HepG2 (cell line): ENCODE measurements around the gene EED. TPM values are rescaled to one million over a fixed set of nuclear protein-coding genes. Genes with fewer than 3 reads are reported as not detected.

Experiments used
- ARID5B ChIP-seq: IDR thresholded peaks from 2 replicates; pipeline ENCODE4 v1.4.0; 2020; ENCODE audit warnings: mild to moderate bottlenecking, missing genetic modification reagents
- CCAR2 ChIP-seq: fragments of 200-400 bp; formaldehyde crosslinking; optimal IDR thresholded peaks from 2 replicates; pipeline ENCODE3; 2018; ENCODE audit warnings: low read depth, mild to moderate bottlenecking, low read length, moderate library complexity
- CHCHD3 ChIP-seq: sonication (generic); formaldehyde crosslinking; IDR thresholded peaks from 2 replicates; pipeline ENCODE4 v1.8.0; 2022; ENCODE audit warnings: mild to moderate bottlenecking, missing genetic modification reagents, moderate library complexity
- HHEX ChIP-seq: IDR thresholded peaks from 2 replicates; pipeline ENCODE4 v1.6.1; 2016; ENCODE audit warnings: control low read depth
- RORA ChIP-seq: sonication (generic); formaldehyde crosslinking; IDR thresholded peaks from 2 replicates; pipeline ENCODE4 v1.5.0; 2020; ENCODE audit warnings: mild to moderate bottlenecking, missing genetic modification reagents, moderate library complexity
- USF2 ChIP-seq, 2 experiments: sonication (generic) in 1 of 2; formaldehyde crosslinking in 1 of 2; IDR thresholded peaks; 2 replicates each; pipeline versions ENCODE4 v1.5.1 to v1.6.1; 2011 to 2020; ENCODE audit warnings: borderline replicate concordance in 1 of 2, low read depth in 1 of 2, low read length in 1 of 2, mild to moderate bottlenecking in 1 of 2, missing genetic modification reagents in 1 of 2, moderate library complexity in 1 of 2
- ZKSCAN8 ChIP-seq: IDR thresholded peaks from 2 replicates; pipeline ENCODE4 v1.6.1; 2016; ENCODE audit warnings: borderline replicate concordance, missing genetic modification reagents, missing compliant biosample characterization
- ZNF431 ChIP-seq: sonication (generic); formaldehyde crosslinking; IDR thresholded peaks from 2 replicates; pipeline ENCODE4 v1.9.0; 2022; ENCODE audit warnings: missing genetic modification reagents, low read depth, mild to moderate bottlenecking, borderline replicate concordance
- ZNF616 ChIP-seq: sonication (generic); formaldehyde crosslinking; IDR thresholded peaks from 2 replicates; pipeline ENCODE4 v1.5.0; 2020; ENCODE audit warnings: low read depth, mild to moderate bottlenecking, missing genetic modification reagents
- ZNF644 ChIP-seq: IDR thresholded peaks from 2 replicates; pipeline ENCODE4 v1.6.1; 2016; ENCODE audit warnings: low read depth
- ZNF746 ChIP-seq: sonication (generic); formaldehyde crosslinking; IDR thresholded peaks from 2 replicates; pipeline ENCODE4 v1.8.0; 2022; ENCODE audit warnings: mild to moderate bottlenecking, missing genetic modification reagents
- ZNF816 ChIP-seq: sonication (generic); formaldehyde crosslinking; IDR thresholded peaks from 2 replicates; pipeline ENCODE4 v1.8.0; 2022; ENCODE audit warnings: missing genetic modification reagents, mild to moderate bottlenecking, borderline replicate concordance
- polyA plus RNA-seq, 8 experiments: library from polyadenylated mRNA; depleted of rRNA in 3 of 8; stranded (reverse) in 7 of 8; unstranded in 1 of 8; fragments of >200 nt; fragmentation: Illumina TruSeq in 4 of 8; extraction: Trizol in 4 of 8; gene quantifications; 2 replicates each; pipeline versions ENCODE4 v1.2.1 to v1.2.3, GENCODE V29; 2011 to 2016; ENCODE audit warnings: low read depth in 4 of 8, missing spikeins in 1 of 8, mixed read lengths in 1 of 8; ENCODE audit not compliant: insufficient read depth in 1 of 8
- total RNA-seq, 5 experiments: library from RNA; depleted of rRNA; stranded (reverse); fragments of >200 nt; fragmentation: Illumina TruSeq; extraction: Trizol; gene quantifications; 2 replicates each; pipeline ENCODE4 v1.2.3, GENCODE V29; 2016; ENCODE audit warnings: low read depth in 1 of 5
- TF ChIP-seq, protein P1 (sequence below): sonication (generic); formaldehyde crosslinking; IDR thresholded peaks from 2 replicates; pipeline ENCODE4 v1.5.0; 2020; ENCODE audit warnings: mild to moderate bottlenecking, missing genetic modification reagents
- TF ChIP-seq, protein P2 (sequence below): sonication (generic); formaldehyde crosslinking; IDR thresholded peaks from 2 replicates; pipeline ENCODE4 v1.4.0; 2020; ENCODE audit warnings: mild to moderate bottlenecking, missing genetic modification reagents
- TF ChIP-seq, protein P3 (sequence below): fragments of 450-650 bp; IDR thresholded peaks from 2 replicates; pipeline ENCODE4 v1.6.1; 2016

Gene EED
- total and polyA plus RNA-seq, 2 of the 13 experiments (the other 11 are each of a cell fraction or from before 2014, with no cell fraction given): 11.0 to 28.4 TPM

DNA sequence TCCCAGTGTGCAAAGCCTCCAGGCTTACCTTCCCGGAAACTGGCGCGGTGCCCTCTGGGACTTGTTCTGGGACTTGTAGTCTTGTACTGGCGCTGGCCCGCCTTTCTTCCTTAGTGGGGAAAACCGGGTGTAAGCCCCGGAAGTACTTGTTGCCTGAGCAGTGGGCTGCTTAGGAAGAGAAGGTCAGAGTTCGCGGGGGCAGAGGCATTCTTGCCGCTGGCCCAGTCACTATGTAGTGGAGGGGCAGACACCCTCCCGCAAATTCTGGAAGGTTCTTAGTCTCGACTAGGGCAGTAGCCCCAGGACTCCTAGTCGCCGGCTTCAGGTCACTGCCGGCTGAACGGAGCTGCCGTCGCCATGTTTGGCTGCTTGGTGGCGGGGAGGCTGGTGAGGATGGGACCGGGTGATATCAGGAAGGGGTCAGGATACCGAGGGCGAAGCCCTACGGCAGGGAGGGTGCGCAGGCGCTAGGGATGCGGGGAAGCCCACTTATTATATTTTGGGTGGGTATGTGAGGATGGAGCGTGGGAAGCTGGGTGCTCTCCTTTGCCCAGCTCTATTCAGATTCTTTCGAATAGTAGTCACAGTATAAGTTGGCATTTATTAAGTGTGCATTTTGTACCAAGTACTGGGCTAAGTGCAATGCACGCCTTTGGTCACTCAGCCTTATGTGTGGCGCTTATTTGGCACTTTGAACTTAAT lies 57.7 kb downstream of the EED start, which contains the start of gene HIKESHI (continued):
- TF ChIP-seq, protein P1, sequence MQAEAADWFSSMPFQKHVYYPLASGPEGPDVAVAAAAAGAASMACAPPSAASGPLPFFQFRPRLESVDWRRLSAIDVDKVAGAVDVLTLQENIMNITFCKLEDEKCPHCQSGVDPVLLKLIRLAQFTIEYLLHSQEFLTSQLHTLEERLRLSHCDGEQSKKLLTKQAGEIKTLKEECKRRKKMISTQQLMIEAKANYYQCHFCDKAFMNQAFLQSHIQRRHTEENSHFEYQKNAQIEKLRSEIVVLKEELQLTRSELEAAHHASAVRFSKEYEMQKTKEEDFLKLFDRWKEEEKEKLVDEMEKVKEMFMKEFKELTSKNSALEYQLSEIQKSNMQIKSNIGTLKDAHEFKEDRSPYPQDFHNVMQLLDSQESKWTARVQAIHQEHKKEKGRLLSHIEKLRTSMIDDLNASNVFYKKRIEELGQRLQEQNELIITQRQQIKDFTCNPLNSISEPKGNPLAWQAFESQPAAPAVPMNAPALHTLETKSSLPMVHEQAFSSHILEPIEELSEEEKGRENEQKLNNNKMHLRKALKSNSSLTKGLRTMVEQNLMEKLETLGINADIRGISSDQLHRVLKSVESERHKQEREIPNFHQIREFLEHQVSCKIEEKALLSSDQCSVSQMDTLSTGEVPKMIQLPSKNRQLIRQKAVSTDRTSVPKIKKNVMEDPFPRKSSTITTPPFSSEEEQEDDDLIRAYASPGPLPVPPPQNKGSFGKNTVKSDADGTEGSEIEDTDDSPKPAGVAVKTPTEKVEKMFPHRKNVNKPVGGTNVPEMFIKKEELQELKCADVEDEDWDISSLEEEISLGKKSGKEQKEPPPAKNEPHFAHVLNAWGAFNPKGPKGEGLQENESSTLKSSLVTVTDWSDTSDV (CRISPR knock-in tag): no peak
- TF ChIP-seq ZNF431 (no peak; the same call in 1 of the 2 replicates), RORA (CRISPR knock-in tag) (no peak), USF2 (IDR thresholded peaks at IDR 0.05; ENCODE audit: low read depth, low read length) (no peak), USF2 (CRISPR knock-in tag; IDR thresholded peaks at IDR 0.05; ENCODE audit: borderline replicate concordance) (peak; percentile 32; the same call in 1 of the 2 replicates), CCAR2 (no peak), ARID5B (CRISPR knock-in tag) (peak; percentile 68; the same call in 1 of the 2 replicates), ZNF816 (CRISPR knock-in tag) (peak; percentile 22; the same call in 1 of the 2 replicates), ZNF644 (CRISPR knock-in tag) (no peak), HHEX (CRISPR knock-in tag) (no peak), ZNF616 (CRISPR knock-in tag) (no peak), ZNF746 (CRISPR knock-in tag) (no peak), ZKSCAN8 (CRISPR knock-in tag) (0 out of 2 replicates have a peak, but pooled peaks have one; percentile 24), CHCHD3 (CRISPR knock-in tag) (no peak)
- TF ChIP-seq, protein P2, sequence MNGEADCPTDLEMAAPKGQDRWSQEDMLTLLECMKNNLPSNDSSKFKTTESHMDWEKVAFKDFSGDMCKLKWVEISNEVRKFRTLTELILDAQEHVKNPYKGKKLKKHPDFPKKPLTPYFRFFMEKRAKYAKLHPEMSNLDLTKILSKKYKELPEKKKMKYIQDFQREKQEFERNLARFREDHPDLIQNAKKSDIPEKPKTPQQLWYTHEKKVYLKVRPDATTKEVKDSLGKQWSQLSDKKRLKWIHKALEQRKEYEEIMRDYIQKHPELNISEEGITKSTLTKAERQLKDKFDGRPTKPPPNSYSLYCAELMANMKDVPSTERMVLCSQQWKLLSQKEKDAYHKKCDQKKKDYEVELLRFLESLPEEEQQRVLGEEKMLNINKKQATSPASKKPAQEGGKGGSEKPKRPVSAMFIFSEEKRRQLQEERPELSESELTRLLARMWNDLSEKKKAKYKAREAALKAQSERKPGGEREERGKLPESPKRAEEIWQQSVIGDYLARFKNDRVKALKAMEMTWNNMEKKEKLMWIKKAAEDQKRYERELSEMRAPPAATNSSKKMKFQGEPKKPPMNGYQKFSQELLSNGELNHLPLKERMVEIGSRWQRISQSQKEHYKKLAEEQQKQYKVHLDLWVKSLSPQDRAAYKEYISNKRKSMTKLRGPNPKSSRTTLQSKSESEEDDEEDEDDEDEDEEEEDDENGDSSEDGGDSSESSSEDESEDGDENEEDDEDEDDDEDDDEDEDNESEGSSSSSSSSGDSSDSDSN (CRISPR knock-in tag): peak; percentile 61; the same call in 1 of the 2 replicates
- TF ChIP-seq, protein P3, sequence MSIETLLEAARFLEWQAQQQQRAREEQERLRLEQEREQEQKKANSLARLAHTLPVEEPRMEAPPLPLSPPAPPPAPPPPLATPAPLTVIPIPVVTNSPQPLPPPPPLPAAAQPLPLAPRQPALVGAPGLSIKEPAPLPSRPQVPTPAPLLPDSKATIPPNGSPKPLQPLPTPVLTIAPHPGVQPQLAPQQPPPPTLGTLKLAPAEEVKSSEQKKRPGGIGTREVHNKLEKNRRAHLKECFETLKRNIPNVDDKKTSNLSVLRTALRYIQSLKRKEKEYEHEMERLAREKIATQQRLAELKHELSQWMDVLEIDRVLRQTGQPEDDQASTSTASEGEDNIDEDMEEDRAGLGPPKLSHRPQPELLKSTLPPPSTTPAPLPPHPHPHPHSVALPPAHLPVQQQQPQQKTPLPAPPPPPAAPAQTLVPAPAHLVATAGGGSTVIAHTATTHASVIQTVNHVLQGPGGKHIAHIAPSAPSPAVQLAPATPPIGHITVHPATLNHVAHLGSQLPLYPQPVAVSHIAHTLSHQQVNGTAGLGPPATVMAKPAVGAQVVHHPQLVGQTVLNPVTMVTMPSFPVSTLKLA: no peak
